HepG2 (cell line): ENCODE measurements around the gene MINDY2. TPM values are rescaled to one million over a fixed set of nuclear protein-coding genes. Genes with fewer than 3 reads are reported as not detected.

Source experiments
- ARNTL ChIP-seq: sonication (generic); formaldehyde crosslinking; IDR thresholded peaks from 2 replicates; pipeline ENCODE4 v1.4.0; 2020; ENCODE audit warnings: mild to moderate bottlenecking, missing genetic modification reagents
- CENPX ChIP-seq: sonication (generic); formaldehyde crosslinking; IDR thresholded peaks from 2 replicates; pipeline ENCODE4 v1.9.0; 2021; ENCODE audit warnings: mild to moderate bottlenecking, missing genetic modification reagents, moderate library complexity
- HHEX ChIP-seq: IDR thresholded peaks from 2 replicates; pipeline ENCODE4 v1.6.1; 2016; ENCODE audit warnings: control low read depth
- ISL2 ChIP-seq: sonication (generic); formaldehyde crosslinking; IDR thresholded peaks from 2 replicates; pipeline ENCODE4 v1.5.0; 2020; ENCODE audit warnings: missing genetic modification reagents
- MIER2 ChIP-seq: IDR thresholded peaks from 2 replicates; pipeline ENCODE4 v1.6.1; 2016; ENCODE audit warnings: missing biosample characterization, missing genetic modification reagents
- NCOR1 ChIP-seq: fragments of 200-600 bp; sonication (generic); IDR thresholded peaks from 2 replicates; pipeline ENCODE4 v1.7.0; 2017; ENCODE audit warnings: antibody characterized with exemption, low read length, borderline replicate concordance
- PAF1 ChIP-seq: IDR thresholded peaks from 2 replicates; pipeline ENCODE4 v1.6.1; 2016; ENCODE audit warnings: missing genetic modification reagents, missing compliant biosample characterization
- SALL1 ChIP-seq: sonication (generic); formaldehyde crosslinking; IDR thresholded peaks from 2 replicates; pipeline ENCODE4 v1.8.0; 2022; ENCODE audit warnings: mild to moderate bottlenecking, missing genetic modification reagents
- SIX4 ChIP-seq: sonication (generic); formaldehyde crosslinking; IDR thresholded peaks from 2 replicates; pipeline ENCODE4 v1.4.0; 2020; ENCODE audit warnings: missing genetic modification reagents
- SP2 ChIP-seq: sonication (generic); formaldehyde crosslinking; IDR thresholded peaks from 2 replicates; pipeline ENCODE4 v1.5.1; 2020; ENCODE audit warnings: mild to moderate bottlenecking, missing genetic modification reagents
- YY1 ChIP-seq: IDR thresholded peaks from 2 replicates; pipeline ENCODE4 v1.6.1; 2011; ENCODE audit warnings: low read length, low read depth, moderate library complexity, mild to moderate bottlenecking; ENCODE audit not compliant: insufficient read depth, insufficient replicate concordance
- ZNF441 ChIP-seq: sonication (generic); formaldehyde crosslinking; IDR thresholded peaks from 2 replicates; pipeline ENCODE4 v1.7.0; 2021; ENCODE audit warnings: missing genetic modification reagents, borderline replicate concordance
- polyA plus RNA-seq, 8 experiments: library from polyadenylated mRNA; depleted of rRNA in 3 of 8; stranded (reverse) in 7 of 8; unstranded in 1 of 8; fragments of >200 nt; fragmentation: Illumina TruSeq in 4 of 8; extraction: Trizol in 4 of 8; gene quantifications; 2 replicates each; pipeline versions ENCODE4 v1.2.1 to v1.2.3, GENCODE V29; 2011 to 2016; ENCODE audit warnings: low read depth in 4 of 8, missing spikeins in 1 of 8, mixed read lengths in 1 of 8; ENCODE audit not compliant: insufficient read depth in 1 of 8
- total RNA-seq, 5 experiments: library from RNA; depleted of rRNA; stranded (reverse); fragments of >200 nt; fragmentation: Illumina TruSeq; extraction: Trizol; gene quantifications; 2 replicates each; pipeline ENCODE4 v1.2.3, GENCODE V29; 2016; ENCODE audit warnings: low read depth in 1 of 5
- TF ChIP-seq, protein P1 (sequence below), 2 experiments: fragments of 450-650 bp in 1 of 2; sonication (generic) in 1 of 2; formaldehyde crosslinking in 1 of 2; IDR thresholded peaks; 2 replicates each; pipeline versions ENCODE4 v1.6.1 to v1.8.0; 2016 to 2022; ENCODE audit warnings: antibody characterized with exemption in 1 of 2, mild to moderate bottlenecking in 1 of 2, missing genetic modification reagents in 1 of 2
- TF ChIP-seq, protein P2 (sequence below): sonication (generic); formaldehyde crosslinking; conservative IDR thresholded peaks from 2 replicates; pipeline ENCODE4 v1.8.0; 2022; ENCODE audit warnings: missing genetic modification reagents

Gene MINDY2
- total and polyA plus RNA-seq, 2 of the 13 experiments (the other 11 are each of a cell fraction or from before 2014, with no cell fraction given) = 7.2 to 12.6 TPM

GRCh38 chr15:58864602-58865424, 93.7 kb downstream of the MINDY2 start (continued):
- TF ChIP-seq, protein P1, sequence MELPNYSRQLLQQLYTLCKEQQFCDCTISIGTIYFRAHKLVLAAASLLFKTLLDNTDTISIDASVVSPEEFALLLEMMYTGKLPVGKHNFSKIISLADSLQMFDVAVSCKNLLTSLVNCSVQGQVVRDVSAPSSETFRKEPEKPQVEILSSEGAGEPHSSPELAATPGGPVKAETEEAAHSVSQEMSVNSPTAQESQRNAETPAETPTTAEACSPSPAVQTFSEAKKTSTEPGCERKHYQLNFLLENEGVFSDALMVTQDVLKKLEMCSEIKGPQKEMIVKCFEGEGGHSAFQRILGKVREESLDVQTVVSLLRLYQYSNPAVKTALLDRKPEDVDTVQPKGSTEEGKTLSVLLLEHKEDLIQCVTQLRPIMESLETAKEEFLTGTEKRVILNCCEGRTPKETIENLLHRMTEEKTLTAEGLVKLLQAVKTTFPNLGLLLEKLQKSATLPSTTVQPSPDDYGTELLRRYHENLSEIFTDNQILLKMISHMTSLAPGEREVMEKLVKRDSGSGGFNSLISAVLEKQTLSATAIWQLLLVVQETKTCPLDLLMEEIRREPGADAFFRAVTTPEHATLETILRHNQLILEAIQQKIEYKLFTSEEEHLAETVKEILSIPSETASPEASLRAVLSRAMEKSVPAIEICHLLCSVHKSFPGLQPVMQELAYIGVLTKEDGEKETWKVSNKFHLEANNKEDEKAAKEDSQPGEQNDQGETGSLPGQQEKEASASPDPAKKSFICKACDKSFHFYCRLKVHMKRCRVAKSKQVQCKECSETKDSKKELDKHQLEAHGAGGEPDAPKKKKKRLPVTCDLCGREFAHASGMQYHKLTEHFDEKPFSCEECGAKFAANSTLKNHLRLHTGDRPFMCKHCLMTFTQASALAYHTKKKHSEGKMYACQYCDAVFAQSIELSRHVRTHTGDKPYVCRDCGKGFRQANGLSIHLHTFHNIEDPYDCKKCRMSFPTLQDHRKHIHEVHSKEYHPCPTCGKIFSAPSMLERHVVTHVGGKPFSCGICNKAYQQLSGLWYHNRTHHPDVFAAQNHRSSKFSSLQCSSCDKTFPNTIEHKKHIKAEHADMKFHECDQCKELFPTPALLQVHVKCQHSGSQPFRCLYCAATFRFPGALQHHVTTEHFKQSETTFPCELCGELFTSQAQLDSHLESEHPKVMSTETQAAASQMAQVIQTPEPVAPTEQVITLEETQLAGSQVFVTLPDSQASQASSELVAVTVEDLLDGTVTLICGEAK (IDR thresholded peaks at IDR 0.05) = no peak
- TF ChIP-seq, protein P1 (CRISPR knock-in tag; IDR thresholded peaks at IDR 0.05) = peak; percentile 90; the same call in 1 of the 2 replicates
- TF ChIP-seq MIER2 (no peak), SIX4 (CRISPR knock-in tag) (no peak), HHEX (CRISPR knock-in tag) (0 out of 2 replicates have a peak, but pooled peaks have one; percentile 20), SALL1 (CRISPR knock-in tag) (peak; percentile 83), YY1 (peak; percentile 39), ISL2 (peak; percentile 36; the same call in 1 of the 2 replicates), ZNF441 (CRISPR knock-in tag) (peak; percentile 15; the same call in 1 of the 2 replicates), PAF1 (CRISPR knock-in tag) (no peak), SP2 (CRISPR knock-in tag) (peak; percentile 48; the same call in 1 of the 2 replicates), ARNTL (peak; percentile 47; the same call in 1 of the 2 replicates), NCOR1 (peak; percentile 68; the same call in 1 of the 2 replicates), CENPX (CRISPR knock-in tag) (no peak)
- TF ChIP-seq, protein P2, sequence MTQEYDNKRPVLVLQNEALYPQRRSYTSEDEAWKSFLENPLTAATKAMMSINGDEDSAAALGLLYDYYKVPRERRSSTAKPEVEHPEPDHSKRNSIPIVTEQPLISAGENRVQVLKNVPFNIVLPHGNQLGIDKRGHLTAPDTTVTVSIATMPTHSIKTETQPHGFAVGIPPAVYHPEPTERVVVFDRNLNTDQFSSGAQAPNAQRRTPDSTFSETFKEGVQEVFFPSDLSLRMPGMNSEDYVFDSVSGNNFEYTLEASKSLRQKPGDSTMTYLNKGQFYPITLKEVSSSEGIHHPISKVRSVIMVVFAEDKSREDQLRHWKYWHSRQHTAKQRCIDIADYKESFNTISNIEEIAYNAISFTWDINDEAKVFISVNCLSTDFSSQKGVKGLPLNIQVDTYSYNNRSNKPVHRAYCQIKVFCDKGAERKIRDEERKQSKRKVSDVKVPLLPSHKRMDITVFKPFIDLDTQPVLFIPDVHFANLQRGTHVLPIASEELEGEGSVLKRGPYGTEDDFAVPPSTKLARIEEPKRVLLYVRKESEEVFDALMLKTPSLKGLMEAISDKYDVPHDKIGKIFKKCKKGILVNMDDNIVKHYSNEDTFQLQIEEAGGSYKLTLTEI (CRISPR knock-in tag) = no peak
